Amniotic epithelial cell (primary cell): ENCODE measurements around the gene OVCA2.

Source experiments
- DNase-seq: peaks from one replicate; pipeline ENCODE4 v3.0.0-alpha.2; 2010; ENCODE audit warnings: low read depth

The OVCA2 gene

GRCh38 chr17:2054512-2055291 lies 12.9 kb downstream of the OVCA2 start, which contains the start of gene HIC1:
TSS of gene HIC1 (plus strand) at chr17:2055103. CDS start at chr17:2056691, 1,588 bp downstream.
- peak; percentile 54 for DNase-seq

- no peak for DNase-seq
Observed at GRCh38 chr17:2055292-2056205, 13.7 kb downstream of the OVCA2 start.

- DNase-seq = no peak
Observed at GRCh38 chr17:2056206-2057174, 14.7 kb downstream of the OVCA2 start.

GRCh38 chr17:2057175-2057759 lies 15.4 kb downstream of the OVCA2 start:
- DNase-seq = no peak

GRCh38 chr17:2057760-2058585 lies 16.2 kb downstream of the OVCA2 start:
- DNase-seq = no peak

GRCh38 chr17:2058586-2059546 lies 17.0 kb downstream of the OVCA2 start:
- peak; percentile 57 for DNase-seq

GRCh38 chr17:2059547-2060384 lies 17.9 kb downstream of the OVCA2 start:
- no peak for DNase-seq

GRCh38 chr17:2060385-2060658 lies 18.5 kb downstream of the OVCA2 start:
- DNase-seq = no peak

GRCh38 chr17:2060681-2061440 lies 19.0 kb downstream of the OVCA2 start:
- no peak for DNase-seq

- no peak for DNase-seq
Observed at GRCh38 chr17:2061441-2061958, 19.7 kb downstream of the OVCA2 start.

GRCh38 chr17:2062571-2063183 lies 20.9 kb downstream of the OVCA2 start:
- no peak for DNase-seq

GRCh38 chr17:2063261-2064146 lies 21.7 kb downstream of the OVCA2 start:
- DNase-seq = peak; percentile 97

- no peak for DNase-seq
Observed at GRCh38 chr17:2064147-2064489, 22.3 kb downstream of the OVCA2 start.

GRCh38 chr17:2064520-2064971 lies 22.7 kb downstream of the OVCA2 start:
- DNase-seq = no peak

- peak; percentile 77 for DNase-seq
Observed at GRCh38 chr17:2064980-2065785, 23.4 kb downstream of the OVCA2 start.
